GM21381 (cell line): ENCODE data around the gene ZNF76.
"Not testable (repeated sequence)": the region's sequence is repeated elsewhere in the genome, so short reads cannot be mapped to it uniquely, and the experiment has no call there.

Source experiments
- ATAC-seq: cut with Tn5 transposase; IDR thresholded peaks from one replicate; pipeline ENCODE4 v1.9.1; 2021; ENCODE audit warnings: mild to moderate bottlenecking, moderate library complexity; ENCODE audit not compliant: unreplicated experiment

The ZNF76 gene

DNA sequence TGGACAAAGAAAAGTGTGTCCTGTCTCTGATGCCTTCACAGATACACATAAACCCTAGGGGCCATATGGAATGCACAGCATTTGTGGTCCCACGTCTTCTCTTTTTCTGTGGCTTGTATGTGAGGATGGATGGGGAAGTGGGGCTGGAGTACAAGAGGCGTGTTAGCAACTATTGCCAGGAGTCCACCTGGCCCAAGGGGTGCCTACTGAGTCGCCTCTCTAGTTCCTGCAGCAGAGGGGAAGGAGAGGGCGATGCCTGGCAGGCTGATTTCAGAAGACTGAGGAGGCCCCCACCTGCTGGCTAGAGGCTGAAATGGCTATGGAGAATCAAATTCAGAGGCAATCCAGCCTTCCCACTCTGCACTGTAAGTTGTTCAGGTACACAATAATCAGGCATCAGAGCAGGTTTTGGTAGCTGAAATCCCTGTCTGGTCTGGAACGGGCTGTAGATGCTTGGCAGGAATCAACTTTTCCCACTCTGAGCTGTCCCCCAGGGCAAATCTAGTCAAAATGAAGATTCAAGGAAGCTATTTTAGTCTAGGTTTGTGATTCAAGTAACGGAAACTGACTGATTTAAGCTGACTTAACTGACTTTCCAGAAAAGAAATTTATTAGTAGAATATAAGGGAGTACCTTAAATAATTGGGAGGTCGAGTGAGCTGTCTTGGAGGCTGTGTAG lies 68.0 kb downstream of the ZNF76 start:
- no peak for ATAC-seq

DNA sequence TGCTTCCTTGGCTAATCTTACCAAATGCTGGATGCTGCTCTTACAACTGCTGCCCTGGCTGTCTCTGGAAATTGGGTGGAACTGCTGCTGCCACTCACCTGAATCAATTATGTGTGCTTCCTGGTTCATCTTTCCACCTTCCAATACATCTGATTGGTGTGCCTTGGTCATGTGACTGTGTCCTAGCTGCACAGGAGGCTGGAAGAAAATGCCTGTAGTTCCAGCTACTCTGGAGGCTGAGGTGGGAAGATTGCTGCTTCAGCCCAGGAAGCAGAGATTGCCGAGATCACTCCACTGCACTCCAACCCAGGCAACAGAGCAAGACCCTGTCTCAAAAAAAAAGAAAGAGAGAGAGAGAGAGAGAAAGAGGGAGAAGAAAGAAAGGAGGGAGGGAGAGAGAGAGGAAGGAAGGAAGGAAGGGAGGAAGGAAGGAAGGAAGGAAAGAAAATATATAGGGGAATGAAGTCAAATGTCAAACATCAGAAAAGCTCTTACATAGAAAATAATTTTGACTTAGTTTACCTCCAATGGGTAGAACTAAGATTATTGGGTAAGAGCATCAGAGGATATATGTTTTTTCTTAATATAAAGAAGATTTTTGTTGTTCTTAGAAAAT lies 68.7 kb downstream of the ZNF76 start:
- ATAC-seq, result no peak

DNA sequence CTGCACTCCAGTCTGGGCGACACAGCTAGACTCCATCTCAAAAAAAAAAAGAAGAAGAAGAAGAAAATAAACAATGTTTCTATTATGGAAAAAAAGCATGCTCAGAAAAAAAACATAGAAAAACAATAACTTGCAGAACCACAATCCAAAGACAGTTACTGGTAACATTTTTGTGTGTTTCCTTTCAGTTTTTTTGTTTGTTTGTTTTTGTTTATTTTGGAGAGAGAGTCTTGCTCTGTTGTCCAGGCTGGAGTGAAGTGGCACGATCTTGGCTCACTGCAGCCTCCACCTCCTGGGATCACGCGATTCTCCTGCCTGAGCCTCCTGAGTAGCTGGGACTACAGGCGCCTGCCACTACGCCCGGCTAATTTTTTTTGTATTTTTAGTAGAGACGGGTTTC lies 69.4 kb downstream of the ZNF76 start:
- not testable (repeated sequence) for ATAC-seq

DNA sequence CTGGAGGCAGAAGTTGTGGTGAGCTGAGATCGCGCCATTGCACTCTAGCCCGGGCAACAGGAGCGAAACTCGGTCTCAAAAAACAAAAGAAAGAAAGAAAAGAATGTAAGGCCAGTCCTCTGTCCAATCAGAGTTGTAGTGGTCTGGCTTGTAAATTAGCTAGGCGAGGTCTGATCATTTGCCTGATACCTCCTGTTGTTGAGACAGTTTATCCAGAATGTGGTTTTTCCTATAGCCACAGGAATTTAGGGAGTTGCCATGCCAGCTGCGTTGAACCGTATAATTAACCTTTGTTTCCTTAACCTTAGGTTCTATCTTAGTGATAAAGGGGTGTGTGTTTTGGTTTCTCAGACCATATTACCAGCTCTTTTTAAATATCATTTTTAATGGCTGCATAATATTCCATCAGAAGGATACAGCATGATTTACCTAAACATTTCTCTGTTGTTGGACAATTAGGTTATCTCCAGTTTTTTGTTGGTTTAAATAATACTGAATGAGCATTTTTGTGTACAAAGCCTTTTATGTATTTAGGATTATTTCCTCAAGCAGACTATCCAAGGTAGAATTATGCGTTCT lies 71.1 kb downstream of the ZNF76 start:
- no peak for ATAC-seq

DNA sequence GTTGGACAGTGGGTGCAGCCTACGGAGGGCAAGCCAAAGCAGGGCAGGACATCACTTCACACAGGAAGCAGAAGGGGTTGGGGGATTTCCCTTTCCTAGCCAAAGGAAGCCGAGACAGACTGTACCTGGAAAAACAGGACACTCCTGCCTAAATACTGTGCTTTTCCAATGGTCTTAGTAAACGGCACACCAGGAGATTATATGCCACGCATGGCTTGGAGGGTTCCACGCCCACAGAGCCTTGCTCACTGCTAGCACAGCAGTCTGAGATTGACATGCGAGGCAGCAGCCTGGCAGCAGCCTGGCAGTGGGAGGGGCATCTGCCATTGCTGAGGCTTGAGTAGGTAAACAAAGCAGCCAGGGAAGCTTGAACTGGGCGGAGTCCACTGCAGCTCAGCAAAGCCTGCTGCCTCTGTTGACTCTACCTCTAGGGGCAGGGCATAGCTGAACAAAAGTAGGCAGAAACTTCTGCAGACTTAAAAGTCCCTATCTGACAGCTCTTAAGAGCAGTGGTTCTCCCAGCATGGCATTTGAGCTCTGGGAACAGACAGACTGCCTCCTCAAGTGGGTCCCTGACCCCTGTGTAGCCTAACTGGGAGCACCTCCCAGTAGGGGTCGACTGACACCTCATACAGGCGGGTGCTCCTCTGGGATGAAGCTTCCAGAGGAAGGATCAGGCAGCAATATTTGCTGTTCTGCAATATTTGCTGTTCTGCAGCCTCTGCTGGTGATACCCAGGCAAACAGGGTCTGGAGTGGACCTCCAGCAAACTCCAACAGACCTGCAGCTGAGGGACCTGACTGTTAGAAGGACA lies 72.7 kb downstream of the ZNF76 start:
- not testable (repeated sequence) for ATAC-seq

DNA sequence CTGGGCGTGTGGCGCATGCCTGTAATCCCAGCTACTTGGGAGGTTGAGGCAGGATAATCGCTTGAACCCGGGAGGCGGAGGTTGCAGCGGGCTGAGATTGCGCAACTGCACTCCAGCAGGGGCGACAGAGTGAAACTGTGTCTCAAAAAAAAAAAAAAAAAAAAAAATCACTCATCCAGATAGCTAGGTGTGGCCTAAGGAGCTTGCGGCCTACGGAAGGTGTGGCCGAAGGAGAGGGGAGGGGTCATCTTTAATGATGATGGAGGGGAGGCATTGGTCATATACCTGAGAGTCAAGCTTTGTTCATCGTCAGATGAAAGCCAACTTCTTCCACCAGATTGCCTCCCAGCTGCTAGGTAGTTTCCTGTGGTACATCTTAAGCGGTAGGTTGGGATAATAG lies 82.0 kb downstream of the ZNF76 start:
- no peak for ATAC-seq

DNA sequence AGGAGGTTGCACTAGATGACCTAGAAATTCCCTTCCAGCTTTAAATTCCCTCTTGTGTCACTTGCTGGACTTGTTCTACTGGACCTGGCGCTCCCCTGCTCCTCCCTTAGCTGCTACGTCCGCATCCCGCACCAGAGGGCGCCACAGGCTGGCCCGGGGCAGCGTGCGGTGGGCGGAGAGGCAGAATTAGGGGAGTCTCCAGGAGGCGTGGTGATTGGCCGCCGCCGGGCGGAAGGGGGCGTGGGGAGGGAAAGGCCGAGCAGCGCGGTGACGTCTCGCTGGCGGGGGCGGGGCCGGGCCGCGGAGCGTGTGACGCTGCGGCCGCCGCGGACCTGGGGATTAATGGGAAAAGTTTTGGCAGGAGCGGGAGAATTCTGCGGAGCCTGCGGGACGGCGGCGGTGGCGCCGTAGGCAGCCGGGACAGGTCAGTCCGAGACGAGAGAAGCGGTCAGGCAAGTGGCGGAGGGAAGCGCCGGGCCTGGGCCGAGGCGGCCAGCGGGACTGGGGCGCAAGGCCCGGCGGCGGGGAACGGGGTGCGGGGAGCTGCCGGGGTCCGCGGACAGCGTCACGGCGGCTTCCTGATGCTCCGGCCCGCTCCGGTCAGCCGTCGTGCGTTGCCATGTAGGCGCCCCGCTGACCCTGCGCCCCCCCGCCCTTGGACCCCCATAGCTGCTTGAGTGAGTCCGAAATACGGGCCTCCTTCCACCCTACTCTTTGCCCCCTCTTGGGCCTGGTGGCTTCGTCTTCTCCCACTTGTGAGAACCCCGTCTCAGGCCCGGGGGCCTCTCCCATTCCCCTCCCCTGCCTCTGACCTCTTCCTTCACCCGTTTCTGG lies 82.9 kb downstream of the ZNF76 start, which contains the start of gene PPARD:
Gene PPARD (plus strand): TSS at position 301 of the 834 bp plus-strand sequence. CDS start 68,530 bp downstream, outside the sequence.
- peak; percentile 97 for ATAC-seq

DNA sequence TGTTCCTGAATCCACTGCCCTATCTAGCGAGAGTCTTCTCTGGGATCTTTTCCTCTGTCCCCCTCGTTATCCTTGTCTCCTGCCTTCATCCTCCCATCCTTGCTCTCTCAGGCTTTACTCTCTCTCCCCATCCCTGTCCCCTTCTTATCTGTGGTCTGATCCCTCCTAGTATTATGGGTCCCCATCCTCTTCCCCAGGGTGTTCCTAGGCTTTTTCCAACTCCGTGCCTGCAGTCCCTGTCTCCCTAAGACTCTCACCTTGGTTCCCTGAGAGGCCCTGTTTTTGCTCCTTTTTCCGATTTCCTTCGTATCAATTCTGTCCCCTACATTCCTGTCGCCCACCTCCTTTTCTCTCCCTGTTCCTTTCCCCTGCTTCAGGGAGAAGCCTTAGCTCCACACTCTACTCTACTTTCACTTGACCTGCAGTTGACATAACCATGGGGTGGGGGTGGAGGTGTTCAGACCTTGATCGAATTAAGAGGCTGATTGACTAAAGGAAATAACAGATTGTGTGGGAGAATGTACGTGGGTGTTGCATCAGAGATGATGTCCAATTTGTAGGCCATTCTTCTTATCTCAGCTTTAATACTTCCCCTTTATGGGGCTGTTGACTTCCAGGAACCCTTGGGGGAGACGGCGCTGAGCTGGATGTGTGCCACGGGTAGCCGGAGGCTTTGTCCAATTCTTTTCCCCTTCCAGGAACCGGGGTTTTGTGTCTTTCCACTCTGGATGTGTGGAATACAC lies 83.7 kb downstream of the ZNF76 start:
- peak; percentile 4 for ATAC-seq

DNA sequence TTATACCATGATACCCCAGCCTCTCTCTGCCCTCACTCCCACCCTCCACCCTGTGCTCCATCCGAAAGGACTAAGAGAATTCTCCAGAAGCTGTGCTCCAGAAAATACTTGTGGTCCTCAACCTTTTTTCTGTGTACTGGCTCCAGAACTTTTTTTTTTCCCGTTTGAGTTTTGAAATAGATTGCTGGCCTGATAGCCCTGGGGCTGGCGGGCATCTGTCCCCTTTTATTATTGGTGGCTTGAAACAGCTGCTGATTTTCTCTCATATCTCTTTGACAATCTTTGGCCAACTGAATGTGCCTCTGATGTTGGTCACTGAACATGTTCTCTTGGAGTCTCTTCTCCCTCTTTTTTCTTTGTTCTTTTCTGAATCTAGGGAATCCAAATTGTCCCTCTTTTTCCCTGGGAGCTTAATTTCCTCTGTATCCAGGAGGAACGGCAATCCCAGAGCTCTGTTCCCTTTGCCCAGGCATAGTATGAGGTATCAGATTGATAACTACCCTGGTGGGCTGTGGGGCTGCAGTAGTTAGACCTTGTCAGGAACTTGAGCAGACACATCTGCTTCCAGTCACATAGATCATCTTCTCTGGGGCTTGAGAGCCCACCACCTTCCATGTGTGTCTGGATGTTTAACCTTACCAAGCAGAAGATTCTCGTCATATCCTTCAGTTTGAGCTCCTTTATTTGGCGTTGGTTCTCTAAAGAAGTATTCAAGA lies 84.5 kb downstream of the ZNF76 start:
- no peak for ATAC-seq
